Measurements from ENCODE around the gene MUC22.

- TF ChIP-seq CTCF (IDR thresholded peaks at IDR 0.05; ENCODE audit: low read depth, low read length) (no peak), EZH2phosphoT487 (IDR thresholded peaks at IDR 0.05; ENCODE audit: low read depth) (no peak)
These were observed 27.4 kb downstream of the MUC22 start for GRCh38 chr6:31037682-31038081.

Data from OCI-LY3 (cell line).